ENCODE results near the gene GEMIN5. TPM values are rescaled to one million over a fixed set of nuclear protein-coding genes. Genes with fewer than 3 reads are reported as not detected.
"Not testable (repeated sequence)": the region's sequence is repeated elsewhere in the genome, so short reads cannot be mapped to it uniquely, and the experiment has no call there.

GEMIN5 gene
- polyA plus RNA-seq, 1 donor = 15.3 TPM

GRCh38 chr5:154940772-154941620 is 3.0 kb upstream of the GEMIN5 start, which contains the start of gene MRPL22:
Gene MRPL22 (plus strand): TSS chr5:154941073. CDS start chr5:154941111, 38 bp downstream.
- peak; percentile 86 for DNase-seq (ENCODE audit: low read depth)

- DNase-seq (ENCODE audit: low read depth) = no peak
Measured at GRCh38 chr5:154940375-154940771, 2.4 kb upstream of the GEMIN5 start.

DNA sequence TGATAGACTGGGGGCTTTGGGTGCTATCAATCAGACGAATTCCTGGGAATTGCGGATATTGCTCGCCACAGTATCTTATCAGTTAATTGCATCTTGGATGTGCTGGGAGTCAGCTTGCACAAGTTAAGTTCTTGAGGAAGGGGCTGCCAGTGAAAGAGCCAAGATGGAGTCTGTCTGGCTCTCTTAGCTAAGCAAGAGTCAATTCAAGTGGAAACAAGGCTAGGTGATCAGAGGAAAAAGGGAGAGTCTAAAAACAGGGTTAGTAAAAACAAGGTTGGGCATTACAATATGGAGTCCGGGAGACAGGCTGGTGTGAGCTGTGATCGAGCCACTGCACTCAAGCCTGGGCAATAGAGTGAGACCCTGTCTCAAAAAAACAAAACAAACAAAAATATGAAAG is 1.4 kb upstream of the GEMIN5 start:
- not testable (repeated sequence) for DNase-seq (ENCODE audit: low read depth)

DNA sequence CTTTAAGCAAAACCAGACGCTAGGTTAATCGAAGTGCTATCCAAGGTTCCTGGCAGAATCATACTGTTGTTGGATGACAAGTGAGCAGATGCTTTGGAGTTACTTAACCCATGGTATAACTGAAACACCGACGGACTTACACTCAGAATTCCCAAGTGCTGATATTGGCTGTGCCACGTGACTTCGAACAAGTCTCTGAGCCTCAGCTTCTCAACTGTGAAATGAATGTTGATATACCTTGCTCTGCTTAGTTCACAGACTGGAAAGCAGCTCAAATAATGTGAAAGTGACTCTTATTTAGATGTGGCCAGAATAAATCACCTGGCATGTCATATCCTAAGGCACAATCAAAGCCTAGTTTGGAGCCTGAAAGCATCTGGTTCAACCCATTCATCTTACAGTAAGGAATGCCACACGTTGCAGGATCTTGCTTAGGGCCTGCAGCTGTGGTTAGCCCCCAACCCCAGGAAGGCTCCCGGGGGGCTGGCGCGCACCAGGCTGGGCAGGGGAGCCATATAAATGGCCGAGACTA is 759 bp downstream of the GEMIN5 start:
- no peak for DNase-seq (ENCODE audit: low read depth)

- DNase-seq (ENCODE audit: low read depth) = no peak
Measured at GRCh38 chr5:154934881-154935280, 3.1 kb downstream of the GEMIN5 start.

DNA sequence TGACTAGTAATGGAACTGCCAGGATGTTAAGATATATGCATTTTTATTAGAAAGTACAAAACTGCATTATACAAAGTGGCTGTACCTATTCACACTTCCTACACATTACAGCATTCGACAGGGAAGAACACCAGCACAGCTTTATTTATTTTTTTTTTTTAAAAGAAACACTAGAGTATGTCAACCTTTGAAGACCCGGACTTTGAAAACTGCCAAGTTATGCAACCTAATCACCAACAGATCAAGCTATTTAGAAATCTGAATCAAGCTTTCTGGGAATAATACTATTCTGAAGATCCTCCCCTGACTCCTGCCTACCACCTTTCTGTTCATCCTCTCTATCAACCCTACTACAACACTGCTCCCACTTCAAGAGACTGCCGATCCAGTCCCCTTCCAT is 4.5 kb downstream of the GEMIN5 start:
- no peak for DNase-seq (ENCODE audit: low read depth)

DNA sequence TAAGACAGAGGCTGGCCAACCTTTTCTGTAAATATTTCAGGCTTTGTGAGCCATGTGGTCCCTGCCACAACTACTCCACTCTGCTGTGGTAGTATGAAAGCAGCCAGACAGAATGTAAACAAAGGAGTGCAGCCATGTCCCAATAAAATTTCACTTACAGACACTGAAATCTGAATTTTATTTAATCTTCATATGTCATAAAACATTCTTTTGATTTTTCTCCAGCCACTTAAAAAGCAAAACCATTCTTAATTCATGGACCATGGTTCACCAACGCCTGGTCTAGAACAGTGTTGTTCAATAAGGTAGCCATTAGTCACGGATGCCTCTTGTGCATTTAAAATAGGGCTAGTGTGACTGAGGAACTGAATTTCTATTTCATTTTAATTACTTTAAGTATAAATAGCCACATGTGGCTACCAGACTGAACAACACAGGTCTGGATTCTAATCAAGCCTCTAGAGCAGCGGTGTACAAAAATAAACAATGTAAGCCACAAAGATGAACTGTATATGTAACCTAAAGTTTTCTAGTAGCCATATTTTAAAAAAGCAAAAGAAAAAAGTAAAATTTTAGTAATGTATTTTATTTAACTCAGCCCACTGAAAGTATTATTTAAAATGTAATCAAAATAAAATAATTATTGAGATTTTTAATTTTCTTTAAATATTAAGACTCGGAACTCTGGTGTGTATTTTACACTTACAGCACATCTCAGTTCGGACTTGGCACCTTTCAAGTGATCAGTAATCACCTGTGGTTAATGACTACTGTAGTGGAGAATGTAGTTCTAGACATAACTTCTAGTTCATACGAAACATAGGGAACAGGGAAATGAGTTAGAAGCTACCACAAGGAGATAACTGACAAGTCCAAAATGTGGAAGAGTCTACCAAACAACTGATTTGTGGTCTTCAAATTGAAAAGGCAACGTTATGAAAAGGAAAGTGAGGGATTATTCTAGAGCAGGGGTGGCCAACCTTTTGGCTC is 14.3 kb downstream of the GEMIN5 start:
- no peak for DNase-seq (ENCODE audit: low read depth)

GRCh38 chr5:154917757-154918156 is 20.3 kb downstream of the GEMIN5 start:
- DNase-seq (ENCODE audit: low read depth) = no peak

DNA sequence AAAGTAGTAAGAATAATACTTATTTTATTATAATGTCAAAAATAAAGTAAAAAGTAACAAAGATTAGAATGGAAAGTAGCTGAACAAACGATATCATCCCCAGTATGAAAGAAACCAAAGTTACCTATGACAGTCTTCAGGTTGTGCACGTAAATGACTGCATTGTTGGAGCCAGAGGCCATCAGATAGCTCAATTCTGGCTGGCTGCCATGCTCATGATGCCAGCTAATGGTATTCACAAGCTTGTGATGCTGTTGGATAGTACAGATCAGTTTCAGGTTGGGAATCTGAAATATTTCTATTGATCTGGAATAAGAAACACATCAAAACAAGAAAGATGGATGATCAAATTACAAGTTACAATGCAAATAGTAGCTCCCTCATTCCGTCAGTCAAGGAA is 21.1 kb downstream of the GEMIN5 start:
- no peak for DNase-seq (ENCODE audit: low read depth)

- DNase-seq (ENCODE audit: low read depth) = not testable (repeated sequence)
Measured at GRCh38 chr5:154905601-154906000, 32.4 kb downstream of the GEMIN5 start.

DNA sequence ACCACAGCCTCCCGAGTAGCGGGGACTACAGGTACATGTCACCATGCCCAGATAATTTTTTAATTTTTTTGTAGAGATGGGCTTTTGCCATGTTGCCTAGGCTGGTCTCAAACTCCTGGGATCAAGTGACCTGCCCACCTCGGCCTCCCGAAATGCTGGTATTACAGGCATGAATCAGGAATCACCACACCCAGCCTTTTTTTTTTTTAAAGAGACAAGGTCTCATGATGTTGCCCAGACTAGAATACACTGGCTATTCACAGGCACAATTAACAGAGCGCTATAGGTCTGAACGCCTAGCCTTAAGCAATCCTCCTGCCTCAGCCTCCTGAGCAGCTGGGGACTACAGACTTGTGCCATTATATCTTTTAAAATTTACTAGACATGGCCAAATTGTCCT is 36.1 kb downstream of the GEMIN5 start:
- no peak for DNase-seq (ENCODE audit: low read depth)

- no peak for DNase-seq (ENCODE audit: low read depth)
Measured at GRCh38 chr5:154901276-154901675, 36.7 kb downstream of the GEMIN5 start.

GRCh38 chr5:154900066-154900465 is 37.9 kb downstream of the GEMIN5 start:
- no peak for DNase-seq (ENCODE audit: low read depth)

DNA sequence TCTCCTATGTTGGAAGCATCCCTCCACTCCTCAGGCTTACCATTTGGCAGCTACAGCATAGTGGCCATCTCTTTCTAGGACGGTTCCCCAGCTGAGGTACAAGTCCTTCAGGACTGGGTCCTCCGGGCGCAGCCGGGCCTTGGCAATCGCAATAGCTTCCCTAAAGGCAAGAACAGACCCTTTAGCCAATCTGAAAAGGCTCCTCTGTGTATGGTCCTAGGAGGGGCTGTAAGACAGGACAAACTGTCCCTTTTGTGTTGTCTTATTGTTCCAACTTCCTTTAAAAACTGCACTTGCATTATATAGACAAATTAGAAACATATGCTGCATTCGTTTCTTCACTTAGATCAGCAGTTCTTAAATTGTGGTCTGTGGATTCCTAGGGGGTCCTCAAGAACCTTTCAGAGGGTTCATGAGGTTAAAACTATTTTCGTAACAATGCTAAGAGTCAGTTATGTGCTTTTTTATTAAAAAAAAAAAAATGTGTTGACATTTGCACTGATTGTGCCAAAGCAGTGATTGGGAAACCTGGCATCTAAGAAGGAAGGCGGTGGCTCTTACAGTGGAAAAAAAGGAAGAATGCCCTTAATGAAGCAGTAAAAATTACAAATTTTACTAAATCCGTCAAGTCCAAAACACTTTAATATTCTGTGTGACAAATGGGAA is 38.7 kb downstream of the GEMIN5 start:
- DNase-seq (ENCODE audit: low read depth) = no peak

- DNase-seq (ENCODE audit: low read depth) = no peak
Measured at GRCh38 chr5:154898210-154898609, 39.8 kb downstream of the GEMIN5 start.

GRCh38 chr5:154896562-154897165 is 41.3 kb downstream of the GEMIN5 start:
- DNase-seq (ENCODE audit: low read depth) = no peak

- DNase-seq (ENCODE audit: low read depth) = no peak
Measured at GRCh38 chr5:154895606-154896561, 42.1 kb downstream of the GEMIN5 start.

DNA sequence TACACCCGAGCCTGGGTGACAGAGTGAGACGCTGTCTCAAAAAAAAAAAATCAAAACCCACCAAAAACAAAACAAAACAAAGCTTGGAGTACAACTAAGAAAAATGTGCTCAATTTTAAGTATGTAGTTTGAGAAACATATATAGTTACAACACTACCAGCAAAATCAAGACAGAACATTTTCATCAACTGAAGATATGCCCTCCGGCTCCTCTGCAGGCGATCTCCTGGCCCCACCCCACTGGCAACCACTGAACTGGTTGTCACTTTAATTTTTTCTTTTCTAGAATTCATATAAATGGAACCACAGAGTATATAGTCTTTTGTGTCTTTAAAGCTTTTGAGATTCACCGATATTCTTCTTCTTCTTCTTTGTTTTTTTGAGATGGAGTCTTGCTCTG is 44.6 kb downstream of the GEMIN5 start:
- DNase-seq (ENCODE audit: low read depth) = no peak

DNA sequence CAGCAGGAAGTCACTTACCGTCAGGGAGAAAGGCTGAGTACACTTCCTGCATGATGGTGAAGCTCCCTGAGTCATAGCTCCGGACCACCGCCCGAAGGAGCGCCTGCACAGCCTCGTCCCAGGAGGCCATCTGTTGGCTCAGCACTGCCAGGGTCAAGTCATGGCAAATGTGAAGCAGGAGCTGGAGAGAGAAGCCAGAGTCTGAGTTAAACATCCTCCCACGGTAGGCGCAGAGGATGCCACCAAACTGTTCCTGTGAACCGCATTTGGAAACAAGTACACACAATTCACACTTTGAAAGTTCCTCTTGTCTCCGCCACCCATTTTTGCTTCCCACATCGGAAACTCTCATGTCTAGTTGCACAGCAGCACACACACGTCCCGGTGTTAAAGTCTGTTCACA is 45.6 kb downstream of the GEMIN5 start:
- DNase-seq (ENCODE audit: low read depth) = no peak

- DNase-seq (ENCODE audit: low read depth) = no peak
Measured at GRCh38 chr5:154885439-154885838, 52.6 kb downstream of the GEMIN5 start.
